GM23338 (cell line): ENCODE results near the gene YES1. TPM values are rescaled to one million over a fixed set of nuclear protein-coding genes. Genes with fewer than 3 reads are reported as not detected.

ENCODE experiments used
- ATAC-seq: fragments of 200-7000 bp; cut with Tn5 transposase; 3 replicates; pipeline ENCODE4 v1.9.1; 2020
- DNase-seq: peaks from one replicate; pipeline ENCODE4 v3.0.0-alpha.2; 2015; ENCODE audit warnings: low spot score
- H2AFZ ChIP-seq: fragments of 200-600 bp; sonication (generic); 2 replicates; pipeline ENCODE4 v1.8.0; 2016; ENCODE audit warnings: antibody characterized with exemption, mild to moderate bottlenecking, moderate library complexity
- H3F3A ChIP-seq: fragments of 200-600 bp; sonication (generic); replicated peaks from 2 replicates; pipeline ENCODE4 v1.8.0; 2017; ENCODE audit warnings: antibody characterized with exemption, mixed run types, low read depth
- H3K27ac ChIP-seq: fragments of 200-600 bp; sonication (generic); 2 replicates; pipeline ENCODE4 v1.6.1; 2016; ENCODE audit warnings: low read depth
- H3K27me3 ChIP-seq: fragments of 200-600 bp; sonication (generic); 2 replicates; pipeline ENCODE4 v1.8.0; 2016; ENCODE audit warnings: mild to moderate bottlenecking, mixed run types, moderate library complexity; ENCODE audit not compliant: insufficient read depth
- H3K36me3 ChIP-seq: fragments of 200-600 bp; sonication (generic); 2 replicates; pipeline ENCODE4 v1.8.0; 2016; ENCODE audit warnings: mild to moderate bottlenecking; ENCODE audit not compliant: insufficient read depth
- H3K4me1 ChIP-seq: fragments of 200-600 bp; sonication (generic); 2 replicates; pipeline ENCODE4 v1.8.0; 2016; ENCODE audit warnings: mild to moderate bottlenecking, moderate library complexity; ENCODE audit not compliant: insufficient read depth
- H3K4me2 ChIP-seq: fragments of 200-600 bp; sonication (generic); 2 replicates; pipeline ENCODE4 v1.7.1; 2017; ENCODE audit warnings: mixed run types
- H3K4me3 ChIP-seq: fragments of 200-600 bp; sonication (generic); 2 replicates; pipeline ENCODE4 v1.6.1; 2016; ENCODE audit warnings: mixed run types
- H3K79me2 ChIP-seq: fragments of 200-600 bp; sonication (generic); replicated peaks from 2 replicates; pipeline ENCODE4 v1.8.0; 2017; ENCODE audit warnings: mild to moderate bottlenecking; ENCODE audit not compliant: insufficient read depth
- H3K9me2 ChIP-seq: fragments of 200-600 bp; sonication (generic); 2 replicates; pipeline ENCODE4 v1.8.0; 2017; ENCODE audit not compliant: insufficient read depth
- H4K20me1 ChIP-seq: fragments of 200-600 bp; sonication (generic); replicated peaks from 2 replicates; pipeline ENCODE4 v1.8.0; 2017; ENCODE audit warnings: mild to moderate bottlenecking; ENCODE audit not compliant: insufficient read depth
- H3K27ac Mint-ChIP-seq: 2 replicates; pipeline ENCODE4 v1.8.0; 2020; ENCODE audit warnings: inconsistent platforms, mild to moderate bottlenecking, moderate library complexity, mixed read lengths
- H3K27me3 Mint-ChIP-seq: 3 replicates; pipeline ENCODE4 v1.8.0; 2022; ENCODE audit warnings: low read depth, mild to moderate bottlenecking, moderate library complexity, mixed read lengths, inconsistent platforms; ENCODE audit not compliant: insufficient read depth, poor library complexity
- H3K36me3 Mint-ChIP-seq: 3 replicates; pipeline ENCODE4 v1.8.0; 2021; ENCODE audit warnings: low read depth, mild to moderate bottlenecking, inconsistent platforms, moderate library complexity, mixed read lengths
- H3K4me1 Mint-ChIP-seq: 3 replicates; pipeline ENCODE4 v1.8.0; 2020; ENCODE audit warnings: mild to moderate bottlenecking, inconsistent platforms, mixed read lengths
- H3K4me3 Mint-ChIP-seq: 3 replicates; pipeline ENCODE4 v1.8.0; 2021; ENCODE audit warnings: moderate library complexity, mild to moderate bottlenecking, inconsistent platforms, mixed read lengths
- H3K9me3 Mint-ChIP-seq: 3 replicates; pipeline ENCODE4 v1.8.0; 2020; ENCODE audit warnings: moderate library complexity, mild to moderate bottlenecking, inconsistent platforms, mixed read lengths
- CREB1 ChIP-seq: fragments of 250-450 bp; sonication (Bioruptor Pico); IDR thresholded peaks from 2 replicates; pipeline ENCODE4 v1.5.0; 2020; ENCODE audit warnings: low read depth, mild to moderate bottlenecking, moderate library complexity
- ETS1 ChIP-seq: IDR thresholded peaks from 2 replicates; pipeline ENCODE4 v1.6.1; 2016; ENCODE audit warnings: antibody characterized with exemption
- EZH2 ChIP-seq: fragments of 200-600 bp; sonication (generic); IDR thresholded peaks from one replicate; pipeline ENCODE4 v1.8.0; 2017; ENCODE audit warnings: antibody characterized with exemption, mild to moderate bottlenecking, low read depth; ENCODE audit not compliant: unreplicated experiment
- EZH2phosphoT487 ChIP-seq: fragments of 200-600 bp; sonication (generic); IDR thresholded peaks from one replicate; pipeline ENCODE4 v1.8.1; 2018; ENCODE audit warnings: antibody characterized with exemption; ENCODE audit not compliant: unreplicated experiment
- JUNB ChIP-seq: IDR thresholded peaks from one replicate; pipeline ENCODE4 v1.6.1; 2016; ENCODE audit warnings: antibody characterized with exemption; ENCODE audit not compliant: unreplicated experiment
- NANOG ChIP-seq: IDR thresholded peaks from 2 replicates; pipeline ENCODE4 v1.6.1; 2016; ENCODE audit warnings: antibody characterized with exemption, borderline replicate concordance
- POLR2AphosphoS5 ChIP-seq: IDR thresholded peaks from 2 replicates; pipeline ENCODE4 v1.6.1; 2016; ENCODE audit warnings: antibody characterized with exemption, low read depth
- STAT1 ChIP-seq: IDR thresholded peaks from one replicate; pipeline ENCODE4 v1.6.1; 2016; ENCODE audit warnings: antibody characterized with exemption; ENCODE audit not compliant: unreplicated experiment
- ZNF114 ChIP-seq: fragments of 250-450 bp; sonication (Bioruptor Pico); IDR thresholded peaks from 2 replicates; pipeline ENCODE4 v1.5.0; 2020; ENCODE audit warnings: mild to moderate bottlenecking, moderate library complexity
- ZNF331 ChIP-seq: fragments of 250-450 bp; sonication (Bioruptor Pico); IDR thresholded peaks from 2 replicates; pipeline ENCODE4 v1.5.0; 2020; ENCODE audit warnings: low read depth, mild to moderate bottlenecking, moderate library complexity
- polyA plus RNA-seq: library from polyadenylated mRNA; unstranded; fragments of >200 nt; fragmentation: Nextera tagmentation; extraction: Ambion mirVana; gene quantifications from 2 replicates; pipeline ENCODE4 v1.2.1, GENCODE V29; 2016
- total RNA-seq: library from RNA; depleted of rRNA; stranded (reverse); fragments of >200 nt; shearing (Covaris generic); gene quantifications from 2 replicates; pipeline ENCODE4 v1.2.3, GENCODE V29; 2014
- TF ChIP-seq, protein P1 (sequence below): fragments of 250-450 bp; sonication (Bioruptor Pico); IDR thresholded peaks from 2 replicates; pipeline ENCODE4 v1.5.0; 2020; ENCODE audit warnings: mild to moderate bottlenecking, moderate library complexity
- TF ChIP-seq, protein P2 (sequence below), 2 experiments: fragments of 200-600 bp in 1 of 2; sonication (generic) in 1 of 2; conservative IDR thresholded peaks; 2 replicates each; pipeline versions ENCODE4 v1.5.1 to v1.6.1; 2016 to 2017; ENCODE audit warnings: antibody characterized with exemption in 2 of 2, low read depth in 2 of 2, mild to moderate bottlenecking in 2 of 2, moderate library complexity in 1 of 2
- TF ChIP-seq, protein P3 (sequence below): IDR thresholded peaks from one replicate; pipeline ENCODE4 v1.6.1; 2018; ENCODE audit warnings: antibody characterized with exemption; ENCODE audit not compliant: unreplicated experiment

The YES1 gene
- total and polyA plus RNA-seq, 2 experiments from 2014 or later = 25.4 to 327 TPM

DNA sequence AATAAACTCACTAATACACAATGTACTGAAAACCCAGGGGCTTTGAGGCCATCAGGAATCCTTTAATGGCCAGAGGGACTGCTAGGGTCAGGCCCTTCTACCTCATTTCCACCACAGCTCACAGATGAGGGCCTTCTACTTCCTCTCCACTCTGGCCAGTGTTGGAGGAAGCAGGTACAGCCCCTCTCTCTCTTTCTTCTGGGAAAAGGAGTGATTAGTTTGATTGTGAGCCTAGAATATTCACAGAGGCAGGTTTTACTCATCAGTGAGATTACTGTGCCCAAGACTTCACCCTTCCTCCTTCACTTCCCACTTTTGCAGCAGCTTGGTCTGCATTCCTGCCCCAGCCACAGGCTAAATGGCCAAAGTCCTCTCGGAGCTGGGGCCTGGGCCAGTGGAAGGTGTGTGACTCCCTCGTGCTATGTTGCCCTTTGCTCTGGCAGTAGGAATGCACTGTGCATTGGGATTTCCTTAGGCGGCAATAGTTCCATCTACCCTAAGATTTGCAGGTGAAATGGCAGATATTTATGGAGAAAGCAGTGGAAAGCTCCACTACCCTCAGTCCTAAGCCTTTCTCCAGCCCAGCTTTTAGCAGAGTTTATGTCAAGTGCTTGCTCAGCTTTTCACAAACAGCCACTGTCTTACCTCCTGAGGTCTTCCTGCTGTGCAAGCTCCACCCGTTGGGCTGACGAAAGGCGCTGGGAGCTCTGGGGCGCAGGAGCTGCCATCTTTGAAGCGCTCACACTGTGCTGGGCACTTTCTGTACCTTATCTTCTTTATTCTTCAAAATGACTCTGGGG, 36.2 kb upstream of the YES1 start:
- ATAC-seq (no peak; the same call in 2 of the 3 replicates), DNase-seq (no peak)
- no peaks in the 10 kb centered on the region for H3K4me1 ChIP-seq
- H3K9me2 ChIP-seq = no peaks in the 10 kb centered on the region
- TF ChIP-seq POLR2AphosphoS5 (no peak), ETS1 (no peak), EZH2phosphoT487 (no peak), CREB1 (CRISPR knock-in tag) (no peak), JUNB (no peak), EZH2 (no peak), ZNF114 (CRISPR knock-in tag) (no peak), NANOG (no peak), STAT1 (no peak), ZNF331 (no peak)
- TF ChIP-seq, protein P1, sequence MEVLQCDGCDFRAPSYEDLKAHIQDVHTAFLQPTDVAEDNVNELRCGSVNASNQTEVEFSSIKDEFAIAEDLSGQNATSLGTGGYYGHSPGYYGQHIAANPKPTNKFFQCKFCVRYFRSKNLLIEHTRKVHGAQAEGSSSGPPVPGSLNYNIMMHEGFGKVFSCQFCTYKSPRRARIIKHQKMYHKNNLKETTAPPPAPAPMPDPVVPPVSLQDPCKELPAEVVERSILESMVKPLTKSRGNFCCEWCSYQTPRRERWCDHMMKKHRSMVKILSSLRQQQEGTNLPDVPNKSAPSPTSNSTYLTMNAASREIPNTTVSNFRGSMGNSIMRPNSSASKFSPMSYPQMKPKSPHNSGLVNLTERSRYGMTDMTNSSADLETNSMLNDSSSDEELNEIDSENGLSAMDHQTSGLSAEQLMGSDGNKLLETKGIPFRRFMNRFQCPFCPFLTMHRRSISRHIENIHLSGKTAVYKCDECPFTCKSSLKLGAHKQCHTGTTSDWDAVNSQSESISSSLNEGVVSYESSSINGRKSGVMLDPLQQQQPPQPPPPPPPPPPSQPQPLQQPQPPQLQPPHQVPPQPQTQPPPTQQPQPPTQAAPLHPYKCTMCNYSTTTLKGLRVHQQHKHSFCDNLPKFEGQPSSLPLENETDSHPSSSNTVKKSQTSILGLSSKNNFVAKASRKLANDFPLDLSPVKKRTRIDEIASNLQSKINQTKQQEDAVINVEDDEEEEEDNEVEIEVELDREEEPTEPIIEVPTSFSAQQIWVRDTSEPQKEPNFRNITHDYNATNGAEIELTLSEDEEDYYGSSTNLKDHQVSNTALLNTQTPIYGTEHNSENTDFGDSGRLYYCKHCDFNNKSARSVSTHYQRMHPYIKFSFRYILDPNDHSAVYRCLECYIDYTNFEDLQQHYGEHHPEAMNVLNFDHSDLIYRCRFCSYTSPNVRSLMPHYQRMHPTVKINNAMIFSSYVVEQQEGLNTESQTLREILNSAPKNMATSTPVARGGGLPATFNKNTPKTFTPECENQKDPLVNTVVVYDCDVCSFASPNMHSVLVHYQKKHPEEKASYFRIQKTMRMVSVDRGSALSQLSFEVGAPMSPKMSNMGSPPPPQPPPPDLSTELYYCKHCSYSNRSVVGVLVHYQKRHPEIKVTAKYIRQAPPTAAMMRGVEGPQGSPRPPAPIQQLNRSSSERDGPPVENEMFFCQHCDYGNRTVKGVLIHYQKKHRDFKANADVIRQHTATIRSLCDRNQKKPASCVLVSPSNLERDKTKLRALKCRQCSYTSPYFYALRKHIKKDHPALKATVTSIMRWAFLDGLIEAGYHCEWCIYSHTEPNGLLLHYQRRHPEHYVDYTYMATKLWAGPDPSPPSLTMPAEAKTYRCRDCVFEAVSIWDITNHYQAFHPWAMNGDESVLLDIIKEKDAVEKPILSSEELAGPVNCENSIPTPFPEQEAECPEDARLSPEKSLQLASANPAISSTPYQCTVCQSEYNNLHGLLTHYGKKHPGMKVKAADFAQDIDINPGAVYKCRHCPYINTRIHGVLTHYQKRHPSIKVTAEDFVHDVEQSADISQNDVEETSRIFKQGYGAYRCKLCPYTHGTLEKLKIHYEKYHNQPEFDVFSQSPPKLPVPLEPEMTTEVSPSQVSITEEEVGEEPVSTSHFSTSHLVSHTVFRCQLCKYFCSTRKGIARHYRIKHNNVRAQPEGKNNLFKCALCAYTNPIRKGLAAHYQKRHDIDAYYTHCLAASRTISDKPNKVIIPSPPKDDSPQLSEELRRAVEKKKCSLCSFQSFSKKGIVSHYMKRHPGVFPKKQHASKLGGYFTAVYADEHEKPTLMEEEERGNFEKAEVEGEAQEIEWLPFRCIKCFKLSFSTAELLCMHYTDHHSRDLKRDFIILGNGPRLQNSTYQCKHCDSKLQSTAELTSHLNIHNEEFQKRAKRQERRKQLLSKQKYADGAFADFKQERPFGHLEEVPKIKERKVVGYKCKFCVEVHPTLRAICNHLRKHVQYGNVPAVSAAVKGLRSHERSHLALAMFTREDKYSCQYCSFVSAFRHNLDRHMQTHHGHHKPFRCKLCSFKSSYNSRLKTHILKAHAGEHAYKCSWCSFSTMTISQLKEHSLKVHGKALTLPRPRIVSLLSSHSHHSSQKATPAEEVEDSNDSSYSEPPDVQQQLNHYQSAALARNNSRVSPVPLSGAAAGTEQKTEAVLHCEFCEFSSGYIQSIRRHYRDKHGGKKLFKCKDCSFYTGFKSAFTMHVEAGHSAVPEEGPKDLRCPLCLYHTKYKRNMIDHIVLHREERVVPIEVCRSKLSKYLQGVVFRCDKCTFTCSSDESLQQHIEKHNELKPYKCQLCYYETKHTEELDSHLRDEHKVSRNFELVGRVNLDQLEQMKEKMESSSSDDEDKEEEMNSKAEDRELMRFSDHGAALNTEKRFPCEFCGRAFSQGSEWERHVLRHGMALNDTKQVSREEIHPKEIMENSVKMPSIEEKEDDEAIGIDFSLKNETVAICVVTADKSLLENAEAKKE = no peak
- TF ChIP-seq, protein P2, sequence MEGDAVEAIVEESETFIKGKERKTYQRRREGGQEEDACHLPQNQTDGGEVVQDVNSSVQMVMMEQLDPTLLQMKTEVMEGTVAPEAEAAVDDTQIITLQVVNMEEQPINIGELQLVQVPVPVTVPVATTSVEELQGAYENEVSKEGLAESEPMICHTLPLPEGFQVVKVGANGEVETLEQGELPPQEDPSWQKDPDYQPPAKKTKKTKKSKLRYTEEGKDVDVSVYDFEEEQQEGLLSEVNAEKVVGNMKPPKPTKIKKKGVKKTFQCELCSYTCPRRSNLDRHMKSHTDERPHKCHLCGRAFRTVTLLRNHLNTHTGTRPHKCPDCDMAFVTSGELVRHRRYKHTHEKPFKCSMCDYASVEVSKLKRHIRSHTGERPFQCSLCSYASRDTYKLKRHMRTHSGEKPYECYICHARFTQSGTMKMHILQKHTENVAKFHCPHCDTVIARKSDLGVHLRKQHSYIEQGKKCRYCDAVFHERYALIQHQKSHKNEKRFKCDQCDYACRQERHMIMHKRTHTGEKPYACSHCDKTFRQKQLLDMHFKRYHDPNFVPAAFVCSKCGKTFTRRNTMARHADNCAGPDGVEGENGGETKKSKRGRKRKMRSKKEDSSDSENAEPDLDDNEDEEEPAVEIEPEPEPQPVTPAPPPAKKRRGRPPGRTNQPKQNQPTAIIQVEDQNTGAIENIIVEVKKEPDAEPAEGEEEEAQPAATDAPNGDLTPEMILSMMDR (conservative IDR thresholded peaks at IDR 0.05; ENCODE audit: low read depth in 2 of 2) = no peak
- TF ChIP-seq, protein P3, sequence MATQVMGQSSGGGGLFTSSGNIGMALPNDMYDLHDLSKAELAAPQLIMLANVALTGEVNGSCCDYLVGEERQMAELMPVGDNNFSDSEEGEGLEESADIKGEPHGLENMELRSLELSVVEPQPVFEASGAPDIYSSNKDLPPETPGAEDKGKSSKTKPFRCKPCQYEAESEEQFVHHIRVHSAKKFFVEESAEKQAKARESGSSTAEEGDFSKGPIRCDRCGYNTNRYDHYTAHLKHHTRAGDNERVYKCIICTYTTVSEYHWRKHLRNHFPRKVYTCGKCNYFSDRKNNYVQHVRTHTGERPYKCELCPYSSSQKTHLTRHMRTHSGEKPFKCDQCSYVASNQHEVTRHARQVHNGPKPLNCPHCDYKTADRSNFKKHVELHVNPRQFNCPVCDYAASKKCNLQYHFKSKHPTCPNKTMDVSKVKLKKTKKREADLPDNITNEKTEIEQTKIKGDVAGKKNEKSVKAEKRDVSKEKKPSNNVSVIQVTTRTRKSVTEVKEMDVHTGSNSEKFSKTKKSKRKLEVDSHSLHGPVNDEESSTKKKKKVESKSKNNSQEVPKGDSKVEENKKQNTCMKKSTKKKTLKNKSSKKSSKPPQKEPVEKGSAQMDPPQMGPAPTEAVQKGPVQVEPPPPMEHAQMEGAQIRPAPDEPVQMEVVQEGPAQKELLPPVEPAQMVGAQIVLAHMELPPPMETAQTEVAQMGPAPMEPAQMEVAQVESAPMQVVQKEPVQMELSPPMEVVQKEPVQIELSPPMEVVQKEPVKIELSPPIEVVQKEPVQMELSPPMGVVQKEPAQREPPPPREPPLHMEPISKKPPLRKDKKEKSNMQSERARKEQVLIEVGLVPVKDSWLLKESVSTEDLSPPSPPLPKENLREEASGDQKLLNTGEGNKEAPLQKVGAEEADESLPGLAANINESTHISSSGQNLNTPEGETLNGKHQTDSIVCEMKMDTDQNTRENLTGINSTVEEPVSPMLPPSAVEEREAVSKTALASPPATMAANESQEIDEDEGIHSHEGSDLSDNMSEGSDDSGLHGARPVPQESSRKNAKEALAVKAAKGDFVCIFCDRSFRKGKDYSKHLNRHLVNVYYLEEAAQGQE = no peak
- H3K9me3 Mint-ChIP-seq = no peaks in the 10 kb centered on the region
- no peak overlapping the region for H3K4me3 ChIP-seq
- no peak overlapping the region for H3K4me2 ChIP-seq
- H3K27me3 Mint-ChIP-seq = no peaks in the 10 kb centered on the region
- H3K27me3 ChIP-seq = 0 out of 2 replicates have a peak, but pooled peaks cover 2% of the 10 kb centered on the region
- no peaks in the 10 kb centered on the region for H3F3A ChIP-seq
- H4K20me1 ChIP-seq = no peaks in the 10 kb centered on the region
- no peaks in the 10 kb centered on the region for H3K36me3 Mint-ChIP-seq
- no peak overlapping the region for H3K27ac Mint-ChIP-seq
- H2AFZ ChIP-seq = peak overlapping the region; percentile 48; the same call in 1 of the 2 replicates
- no peaks in the 10 kb centered on the region for H3K36me3 ChIP-seq
- H3K27ac ChIP-seq = no peak overlapping the region
- H3K4me1 Mint-ChIP-seq = peaks cover 3% of the 10 kb centered on the region; the same call in 1 of the 3 replicates
- no peak overlapping the region for H3K4me3 Mint-ChIP-seq
- no peaks in the 10 kb centered on the region for H3K79me2 ChIP-seq
